H9 (cell line): ENCODE measurements around the gene CDC42EP5. TPM values are rescaled to one million over a fixed set of nuclear protein-coding genes. Genes with fewer than 3 reads are reported as not detected.
A peak's percentile ranks its signal among the peaks of the same experiment; 100 is the strongest.

Source experiments
- DNase-seq: peaks from one replicate; pipeline ENCODE4 v3.0.0-alpha.2; 2017
- H2AFZ ChIP-seq: one replicate; pipeline ENCODE4 v1.6.1; 2013; ENCODE audit warnings: mild to moderate bottlenecking, low read length, control low read depth, moderate library complexity
- H2AK5ac ChIP-seq: 2 replicates; pipeline ENCODE4 v1.6.1; 2013; ENCODE audit warnings: low read length, control low read depth, mixed read lengths; ENCODE audit not compliant: insufficient read length
- H2BK120ac ChIP-seq: one replicate; pipeline ENCODE4 v1.6.1; 2013; ENCODE audit warnings: low read depth, mild to moderate bottlenecking, low read length, control low read depth, inconsistent platforms; ENCODE audit not compliant: poor library complexity, severe bottlenecking
- H2BK12ac ChIP-seq: 2 replicates; pipeline ENCODE4 v1.6.1; 2013; ENCODE audit warnings: low read length, control low read depth, mixed read lengths, low read depth; ENCODE audit not compliant: insufficient read length
- H2BK15ac ChIP-seq: 2 replicates; pipeline ENCODE4 v1.6.1; 2013; ENCODE audit warnings: low read depth, low read length, control low read depth
- H2BK20ac ChIP-seq: one replicate; pipeline ENCODE4 v1.6.1; 2013; ENCODE audit warnings: low read depth, mild to moderate bottlenecking, low read length, control low read depth, inconsistent platforms; ENCODE audit not compliant: poor library complexity, severe bottlenecking
- H2BK5ac ChIP-seq: 2 replicates; pipeline ENCODE4 v1.6.1; 2013; ENCODE audit warnings: low read length, control low read depth, mixed read lengths; ENCODE audit not compliant: insufficient read length
- H3K14ac ChIP-seq: 2 replicates; pipeline ENCODE4 v1.6.1; 2013; ENCODE audit warnings: low read length, control low read depth; ENCODE audit not compliant: insufficient read depth
- H3K18ac ChIP-seq: 2 replicates; pipeline ENCODE4 v1.6.1; 2013; ENCODE audit warnings: low read depth, mild to moderate bottlenecking, mixed read lengths, low read length, control low read depth; ENCODE audit not compliant: insufficient read length
- H3K23ac ChIP-seq: 2 replicates; pipeline ENCODE4 v1.6.1; 2013; ENCODE audit warnings: low read length, control low read depth, mixed read lengths, low read depth; ENCODE audit not compliant: insufficient read length
- H3K23me2 ChIP-seq: 2 replicates; pipeline ENCODE4 v1.6.1; 2013; ENCODE audit warnings: low read depth, mild to moderate bottlenecking, mixed read lengths, low read length, control low read depth; ENCODE audit not compliant: insufficient read length, poor library complexity, severe bottlenecking
- H3K27ac ChIP-seq: 2 replicates; pipeline ENCODE4 v1.5.1; 2013; ENCODE audit warnings: low read length, control low read depth, mixed read lengths, low read depth; ENCODE audit not compliant: insufficient read length
- H3K27me3 ChIP-seq: 2 replicates; pipeline ENCODE4 v1.6.1; 2013; ENCODE audit warnings: low read length, control low read depth, inconsistent platforms; ENCODE audit not compliant: insufficient read depth
- H3K4ac ChIP-seq: 2 replicates; pipeline ENCODE4 v1.6.1; 2013; ENCODE audit warnings: low read depth, mild to moderate bottlenecking, control low read depth, inconsistent platforms, low read length, moderate library complexity
- H3K4me1 ChIP-seq: 2 replicates; pipeline ENCODE4 v1.6.1; 2013; ENCODE audit warnings: low read length, control low read depth, inconsistent platforms; ENCODE audit not compliant: insufficient read depth
- H3K4me2 ChIP-seq: 2 replicates; pipeline ENCODE4 v1.6.1; 2013; ENCODE audit warnings: low read length, control low read depth, mixed read lengths; ENCODE audit not compliant: insufficient read length, insufficient read depth
- H3K56ac ChIP-seq: 2 replicates; pipeline ENCODE4 v1.6.1; 2013; ENCODE audit warnings: low read depth, mild to moderate bottlenecking, mixed read lengths, low read length, control low read depth; ENCODE audit not compliant: insufficient read length
- H3K79me1 ChIP-seq: 2 replicates; pipeline ENCODE4 v1.6.1; 2013; ENCODE audit warnings: low read depth, mild to moderate bottlenecking, moderate library complexity, low read length, control low read depth, inconsistent platforms; ENCODE audit not compliant: insufficient read depth, poor library complexity, severe bottlenecking
- H3K79me2 ChIP-seq: 2 replicates; pipeline ENCODE4 v1.6.1; 2013; ENCODE audit warnings: low read length, control low read depth, inconsistent platforms; ENCODE audit not compliant: insufficient read depth
- H3K9ac ChIP-seq: 2 replicates; pipeline ENCODE4 v1.6.1; 2013; ENCODE audit warnings: low read length, control low read depth, mixed read lengths; ENCODE audit not compliant: insufficient read length; ENCODE audit errors: extremely low read depth
- H3K9me3 ChIP-seq: one replicate; pipeline ENCODE4 v1.6.1; 2013; ENCODE audit warnings: low read depth, low read length, inconsistent platforms; ENCODE audit not compliant: control insufficient read depth
- H3T11ph ChIP-seq: one replicate; pipeline ENCODE4 v1.6.1; 2013; ENCODE audit warnings: mild to moderate bottlenecking, low read length, control low read depth, inconsistent platforms
- H4K20me1 ChIP-seq: one replicate; pipeline ENCODE4 v1.6.1; 2013; ENCODE audit not compliant: control insufficient read depth, insufficient read length, insufficient read depth
- H4K5ac ChIP-seq: 2 replicates; pipeline ENCODE4 v1.6.1; 2013; ENCODE audit warnings: low read depth, mild to moderate bottlenecking, mixed read lengths, low read length, control low read depth; ENCODE audit not compliant: insufficient read length
- H4K8ac ChIP-seq: replicated peaks from 2 replicates; pipeline ENCODE4 v1.6.1; 2013; ENCODE audit warnings: low read length, control low read depth, mixed read lengths, low read depth; ENCODE audit not compliant: insufficient read length
- H4K91ac ChIP-seq: 2 replicates; pipeline ENCODE4 v1.6.1; 2013; ENCODE audit warnings: low read depth, mild to moderate bottlenecking, moderate library complexity, mixed read lengths, low read length, control low read depth; ENCODE audit not compliant: insufficient read length
- H3K27ac Mint-ChIP-seq, 3 experiments: 2 replicates in 2 of 3; 3 replicates in 1 of 3; pipeline ENCODE4 v1.8.0; 2020 to 2021; ENCODE audit warnings: mixed read lengths in 3 of 3, mild to moderate bottlenecking in 1 of 3, moderate library complexity in 1 of 3
- H3K27me3 Mint-ChIP-seq: 2 replicates; pipeline ENCODE4 v1.8.0; 2021; ENCODE audit warnings: low read depth, mild to moderate bottlenecking, moderate library complexity, mixed read lengths
- H3K36me3 Mint-ChIP-seq, 3 experiments: 2 replicates in 2 of 3; 3 replicates in 1 of 3; pipeline ENCODE4 v1.8.0; 2020 to 2021; ENCODE audit warnings: low read depth in 3 of 3, mixed read lengths in 3 of 3; ENCODE audit not compliant: insufficient read depth in 1 of 3
- H3K4me1 Mint-ChIP-seq, 2 experiments: 2 replicates each; pipeline ENCODE4 v1.8.0; 2020; ENCODE audit warnings: mixed read lengths in 2 of 2
- H3K4me3 Mint-ChIP-seq, 2 experiments: 2 replicates in 1 of 2; 3 replicates in 1 of 2; pipeline ENCODE4 v1.8.0; 2020 to 2021; ENCODE audit warnings: mild to moderate bottlenecking in 2 of 2, mixed read lengths in 2 of 2, moderate library complexity in 1 of 2
- H3K9me3 Mint-ChIP-seq, 2 experiments: 2 replicates in 1 of 2; 3 replicates in 1 of 2; pipeline ENCODE4 v1.8.0; 2020; ENCODE audit warnings: mild to moderate bottlenecking in 2 of 2, mixed read lengths in 2 of 2, moderate library complexity in 1 of 2
- WGBS: extraction: QIAGEN DNeasy Blood & Tissue Kit; methylation state at CpG from one replicate; pipeline ENCODE4 v1.1.7; 2013; ENCODE audit warnings: missing lambda C conversion rate, low lambda C conversion rate, mixed read lengths; ENCODE audit not compliant: insufficient read length; ENCODE audit errors: extremely low coverage; 5-methylcytosine and 5-hydroxymethylcytosine counted together
- total RNA-seq: library from RNA; stranded (reverse); gene quantifications from 2 replicates; pipeline ENCODE4 v1.2.1, GENCODE V29; 2021
- TF ChIP-seq, protein P1 (sequence below): fragments of 200-600 bp; sonication (generic); conservative IDR thresholded peaks from 3 replicates; pipeline ENCODE4 v1.8.0; 2021; ENCODE audit warnings: antibody characterized with exemption, mild to moderate bottlenecking

The CDC42EP5 gene
- total RNA-seq, 1 experiment from 2014 or later, result 1.6 TPM

GRCh38 chr19:54448774-54449700 is 24.1 kb downstream of the CDC42EP5 start, which contains the start of gene LENG8:
TSS of gene LENG8 (plus strand) at chr19:54449199. CDS start at chr19:54451345, 2,146 bp downstream.
- Histone ChIP-seq H4K8ac (no peak within 1 kb of the TSS), H3K9ac (peak within 1 kb of the TSS; percentile 84), H3K27me3 (no peaks in the 10 kb centered on the region), H3K4me1 (peaks cover 2% of the 10 kb centered on the region; the same call in 1 of the 2 replicates), H3K27ac (no peak within 1 kb of the TSS), H3K14ac (peak within 1 kb of the TSS; percentile 90), H3K23ac (no peak within 1 kb of the TSS), H3K23me2 (peaks cover 9% of the 10 kb centered on the region), H2BK12ac (no peak within 1 kb of the TSS), H3K79me2 (peaks cover 19% of the 10 kb centered on the region), H3K56ac (no peak within 1 kb of the TSS), H4K91ac (no peak within 1 kb of the TSS), H3T11ph (no peak within 1 kb of the TSS), H2AFZ (no peak within 1 kb of the TSS), H2BK5ac (no peak within 1 kb of the TSS), H3K79me1 (peaks cover 10% of the 10 kb centered on the region), H4K5ac (no peak within 1 kb of the TSS), H2BK120ac (no peak within 1 kb of the TSS), H2BK20ac (no peak within 1 kb of the TSS), H4K20me1 (no peaks in the 10 kb centered on the region), H2AK5ac (no peak within 1 kb of the TSS), H2BK15ac (no peak within 1 kb of the TSS), H3K9me3 (no peaks in the 10 kb centered on the region), H3K4me2 (peak within 1 kb of the TSS; percentile 93), H3K4ac (no peak within 1 kb of the TSS), H3K18ac (peak within 1 kb of the TSS; percentile 95)
- peak; percentile 95 for DNase-seq
- Mint-ChIP-seq H3K36me3 (peaks cover 34 to 55% (median 39%) of the 10 kb centered on the region in 3 experiments), H3K27me3 (no peaks in the 10 kb centered on the region), H3K4me3 (peak within 1 kb of the TSS; percentile 97 to 99), H3K9me3 (peaks cover 4 to 10% of the 10 kb centered on the region in 2 experiments; a peak in 2 of 5 replicates), H3K4me1 (peaks cover 16 to 28% of the 10 kb centered on the region in 2 experiments), H3K27ac (peak within 1 kb of the TSS; percentile 99 to 100 (median 99))
- TF ChIP-seq, protein P1, sequence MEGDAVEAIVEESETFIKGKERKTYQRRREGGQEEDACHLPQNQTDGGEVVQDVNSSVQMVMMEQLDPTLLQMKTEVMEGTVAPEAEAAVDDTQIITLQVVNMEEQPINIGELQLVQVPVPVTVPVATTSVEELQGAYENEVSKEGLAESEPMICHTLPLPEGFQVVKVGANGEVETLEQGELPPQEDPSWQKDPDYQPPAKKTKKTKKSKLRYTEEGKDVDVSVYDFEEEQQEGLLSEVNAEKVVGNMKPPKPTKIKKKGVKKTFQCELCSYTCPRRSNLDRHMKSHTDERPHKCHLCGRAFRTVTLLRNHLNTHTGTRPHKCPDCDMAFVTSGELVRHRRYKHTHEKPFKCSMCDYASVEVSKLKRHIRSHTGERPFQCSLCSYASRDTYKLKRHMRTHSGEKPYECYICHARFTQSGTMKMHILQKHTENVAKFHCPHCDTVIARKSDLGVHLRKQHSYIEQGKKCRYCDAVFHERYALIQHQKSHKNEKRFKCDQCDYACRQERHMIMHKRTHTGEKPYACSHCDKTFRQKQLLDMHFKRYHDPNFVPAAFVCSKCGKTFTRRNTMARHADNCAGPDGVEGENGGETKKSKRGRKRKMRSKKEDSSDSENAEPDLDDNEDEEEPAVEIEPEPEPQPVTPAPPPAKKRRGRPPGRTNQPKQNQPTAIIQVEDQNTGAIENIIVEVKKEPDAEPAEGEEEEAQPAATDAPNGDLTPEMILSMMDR, result no peak
- WGBS, result no CpG with 5 or more reads among the region's 96 CpGs
